Daoy (cell line): Measurements from ENCODE around the gene TET2. TPM values are rescaled to one million over a fixed set of nuclear protein-coding genes. Genes with fewer than 3 reads are reported as not detected.

ENCODE experiments used
- DNase-seq: peaks from one replicate; pipeline ENCODE4 v3.0.0-alpha.2; 2015; ENCODE audit warnings: low read depth
- total RNA-seq: library from RNA; depleted of rRNA; stranded (reverse); fragments of >200 nt; shearing (Covaris generic); gene quantifications from 2 replicates; pipeline ENCODE4 v1.2.3, GENCODE V29; 2014

The TET2 gene
- total RNA-seq, 1 experiment from 2014 or later, result 3.2 TPM

DNA sequence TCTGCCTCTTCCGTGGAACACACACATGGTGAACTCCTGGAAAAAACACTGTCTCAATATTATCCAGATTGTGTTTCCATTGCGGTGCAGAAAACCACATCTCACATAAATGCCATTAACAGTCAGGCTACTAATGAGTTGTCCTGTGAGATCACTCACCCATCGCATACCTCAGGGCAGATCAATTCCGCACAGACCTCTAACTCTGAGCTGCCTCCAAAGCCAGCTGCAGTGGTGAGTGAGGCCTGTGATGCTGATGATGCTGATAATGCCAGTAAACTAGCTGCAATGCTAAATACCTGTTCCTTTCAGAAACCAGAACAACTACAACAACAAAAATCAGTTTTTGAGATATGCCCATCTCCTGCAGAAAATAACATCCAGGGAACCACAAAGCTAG is 87.9 kb downstream of the TET2 start:
- DNase-seq, result no peak

DNA sequence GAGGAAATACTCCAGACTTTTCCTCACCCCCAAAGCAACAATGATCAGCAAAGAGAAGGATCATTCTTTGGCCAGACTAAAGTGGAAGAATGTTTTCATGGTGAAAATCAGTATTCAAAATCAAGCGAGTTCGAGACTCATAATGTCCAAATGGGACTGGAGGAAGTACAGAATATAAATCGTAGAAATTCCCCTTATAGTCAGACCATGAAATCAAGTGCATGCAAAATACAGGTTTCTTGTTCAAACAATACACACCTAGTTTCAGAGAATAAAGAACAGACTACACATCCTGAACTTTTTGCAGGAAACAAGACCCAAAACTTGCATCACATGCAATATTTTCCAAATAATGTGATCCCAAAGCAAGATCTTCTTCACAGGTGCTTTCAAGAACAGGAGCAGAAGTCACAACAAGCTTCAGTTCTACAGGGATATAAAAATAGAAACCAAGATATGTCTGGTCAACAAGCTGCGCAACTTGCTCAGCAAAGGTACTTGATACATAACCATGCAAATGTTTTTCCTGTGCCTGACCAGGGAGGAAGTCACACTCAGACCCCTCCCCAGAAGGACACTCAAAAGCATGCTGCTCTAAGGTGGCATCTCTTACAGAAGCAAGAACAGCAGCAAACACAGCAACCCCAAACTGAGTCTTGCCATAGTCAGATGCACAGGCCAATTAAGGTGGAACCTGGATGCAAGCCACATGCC is 89.7 kb downstream of the TET2 start:
- no peak for DNase-seq

- no peak for DNase-seq
Observed at GRCh38 chr4:105236916-105237311, 90.2 kb downstream of the TET2 start.

- DNase-seq, result no peak
Observed at GRCh38 chr4:105240037-105240436, 93.4 kb downstream of the TET2 start.

GRCh38 chr4:105241451-105241850 is 94.8 kb downstream of the TET2 start:
- DNase-seq, result no peak

GRCh38 chr4:105243446-105243845 is 96.8 kb downstream of the TET2 start:
- DNase-seq, result no peak

GRCh38 chr4:105246712-105247111 is 100.0 kb downstream of the TET2 start:
- no peak for DNase-seq

DNA sequence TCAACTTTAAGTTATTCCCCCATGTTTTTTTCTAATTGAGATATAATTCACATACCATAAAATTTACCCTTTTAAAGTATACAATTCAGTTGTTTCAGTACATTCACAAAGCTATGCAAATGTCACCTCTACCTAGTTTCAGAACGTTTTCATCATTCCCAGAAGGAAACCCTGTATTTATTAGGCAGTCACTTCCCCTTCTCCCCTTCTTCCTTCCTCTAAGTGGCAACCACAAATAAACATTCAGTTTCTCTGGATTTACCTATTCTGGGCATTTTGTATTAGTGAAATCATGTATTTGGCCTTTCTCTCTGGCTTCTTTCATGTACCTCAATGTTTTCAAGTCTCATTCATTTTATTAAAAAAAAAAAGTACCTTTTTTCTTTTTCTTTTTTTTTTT is 101.9 kb downstream of the TET2 start:
- no peak for DNase-seq

- no peak for DNase-seq
Observed at GRCh38 chr4:105257817-105258495, 111.3 kb downstream of the TET2 start.

DNA sequence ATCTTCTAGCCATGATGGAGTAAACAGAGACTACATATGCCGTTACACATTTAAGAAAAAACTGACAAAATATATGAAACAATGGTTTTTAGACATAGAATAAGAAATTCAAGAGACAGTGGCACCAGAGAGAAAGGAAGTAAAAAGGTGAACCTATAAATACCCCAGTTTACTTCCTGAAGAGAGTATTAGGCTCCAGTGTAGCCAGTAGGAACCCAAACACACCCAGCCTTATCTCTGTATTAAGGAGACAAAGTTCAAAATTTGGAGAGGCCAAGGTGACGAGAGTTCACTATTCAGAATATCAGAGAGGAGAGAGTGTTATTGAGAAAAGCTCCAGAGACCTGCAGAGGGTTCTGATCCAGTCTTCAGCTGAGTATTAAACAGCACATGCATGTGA is 119.0 kb downstream of the TET2 start:
- DNase-seq, result no peak

DNA sequence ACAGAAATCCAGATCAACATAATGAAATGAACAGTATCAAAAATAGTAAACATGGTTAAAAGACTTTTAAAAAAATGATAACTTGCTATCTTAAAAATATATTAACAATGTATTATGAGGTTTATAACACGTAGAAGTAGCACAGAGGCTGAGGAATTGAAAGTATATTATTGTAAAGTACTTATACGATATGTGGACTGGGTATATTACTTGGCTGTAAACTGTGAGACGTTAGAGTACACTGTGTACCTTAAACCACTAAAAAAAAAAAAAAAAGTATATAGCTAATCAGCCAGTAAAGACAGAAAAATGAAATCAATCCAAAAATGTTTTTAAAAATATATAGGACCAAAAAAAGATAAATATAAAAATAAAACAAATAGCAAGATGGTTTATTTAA is 120.6 kb downstream of the TET2 start:
- DNase-seq, result no peak

GRCh38 chr4:105272002-105272401 is 125.3 kb downstream of the TET2 start:
- no peak for DNase-seq

- no peak for DNase-seq
Observed at GRCh38 chr4:105273230-105273629, 126.6 kb downstream of the TET2 start.

GRCh38 chr4:105274090-105274489 is 127.4 kb downstream of the TET2 start:
- DNase-seq, result no peak

DNA sequence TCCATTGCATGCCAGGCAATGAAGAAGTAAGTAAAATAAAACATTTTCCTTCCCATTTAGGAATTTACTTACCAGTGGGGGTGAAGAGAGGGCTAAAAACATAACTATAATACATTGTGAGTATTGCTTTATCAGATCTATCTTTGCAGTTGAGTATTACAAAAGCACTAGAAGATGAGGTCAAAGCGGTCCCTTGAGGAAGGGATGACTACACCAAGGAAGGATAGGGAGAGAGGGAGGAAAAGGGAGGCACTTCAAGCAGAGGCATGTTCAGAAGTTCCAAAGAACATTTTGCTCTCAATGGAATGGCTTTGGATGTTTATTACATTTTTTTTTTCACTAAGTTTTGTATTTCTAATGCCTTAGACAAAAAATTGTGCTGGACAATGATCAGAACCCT is 127.8 kb downstream of the TET2 start:
- DNase-seq, result no peak

DNA sequence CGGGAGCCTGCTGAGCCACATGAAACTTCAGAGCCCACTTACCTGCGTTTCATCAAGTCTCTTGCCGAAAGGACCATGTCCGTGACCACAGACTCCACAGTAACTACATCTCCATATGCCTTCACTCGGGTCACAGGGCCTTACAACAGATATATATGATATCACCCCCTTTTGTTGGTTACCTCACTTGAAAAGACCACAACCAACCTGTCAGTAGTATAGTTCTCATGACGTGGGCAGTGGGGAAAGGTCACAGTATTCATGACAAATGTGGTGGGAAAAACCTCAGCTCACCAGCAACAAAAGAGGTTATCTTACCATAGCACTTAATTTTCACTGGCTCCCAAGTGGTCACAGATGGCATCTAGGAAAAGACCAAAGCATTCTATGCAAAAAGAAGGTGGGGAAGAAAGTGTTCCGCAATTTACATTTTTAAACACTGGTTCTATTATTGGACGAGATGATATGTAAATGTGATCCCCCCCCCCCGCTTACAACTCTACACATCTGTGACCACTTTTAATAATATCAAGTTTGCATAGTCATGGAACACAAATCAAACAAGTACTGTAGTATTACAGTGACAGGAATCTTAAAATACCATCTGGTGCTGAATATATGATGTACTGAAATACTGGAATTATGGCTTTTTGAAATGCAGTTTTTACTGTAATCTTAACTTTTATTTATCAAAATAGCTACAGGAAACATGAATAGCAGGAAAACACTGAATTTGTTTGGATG is 129.9 kb downstream of the TET2 start:
- no peak for DNase-seq

DNA sequence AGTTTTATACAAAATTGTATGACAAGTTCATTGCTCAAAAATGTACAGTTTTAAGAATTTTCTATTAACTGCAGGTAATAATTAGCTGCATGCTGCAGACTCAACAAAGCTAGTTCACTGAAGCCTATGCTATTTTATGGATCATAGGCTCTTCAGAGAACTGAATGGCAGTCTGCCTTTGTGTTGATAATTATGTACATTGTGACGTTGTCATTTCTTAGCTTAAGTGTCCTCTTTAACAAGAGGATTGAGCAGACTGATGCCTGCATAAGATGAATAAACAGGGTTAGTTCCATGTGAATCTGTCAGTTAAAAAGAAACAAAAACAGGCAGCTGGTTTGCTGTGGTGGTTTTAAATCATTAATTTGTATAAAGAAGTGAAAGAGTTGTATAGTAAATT is 131.0 kb downstream of the TET2 start:
- DNase-seq, result no peak

GRCh38 chr4:105279314-105279713 is 132.6 kb downstream of the TET2 start:
- DNase-seq, result no peak

DNA sequence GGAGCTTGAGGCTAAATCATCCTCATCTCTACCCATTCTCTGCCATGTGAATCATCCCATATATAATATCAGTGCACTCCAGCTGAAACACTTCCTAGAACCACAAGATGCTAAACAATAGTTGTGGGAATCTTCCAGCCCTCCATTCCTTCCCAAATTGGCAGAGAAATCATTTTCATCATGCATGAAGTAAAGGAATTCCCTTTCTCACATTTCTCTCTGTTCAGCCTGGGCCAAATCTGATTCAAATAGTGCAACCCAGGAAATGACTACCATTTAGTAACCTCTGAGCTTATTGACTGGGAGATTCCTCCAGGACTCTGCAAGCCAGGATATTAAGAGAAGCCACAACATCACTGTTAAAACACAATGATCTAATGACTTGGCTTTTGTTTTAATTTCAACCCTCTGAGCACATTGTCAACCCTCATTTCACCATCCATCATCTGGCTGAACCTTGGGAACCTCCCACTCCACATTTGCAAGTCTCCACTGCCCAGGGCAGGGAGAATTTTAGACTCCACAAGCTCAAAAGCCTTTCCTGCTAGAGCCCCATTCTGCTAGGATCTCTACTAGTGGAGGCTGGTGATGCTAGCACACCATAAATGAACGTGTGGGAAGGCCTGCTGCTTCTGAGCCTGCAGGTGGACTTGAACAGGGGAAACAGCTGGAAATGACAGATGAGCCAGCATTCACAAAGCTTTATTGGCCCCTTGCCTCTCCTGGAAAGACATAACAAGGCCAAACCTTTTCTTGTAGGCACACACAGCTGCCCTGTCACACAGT is 133.9 kb downstream of the TET2 start:
- DNase-seq, result peak; percentile 63

DNA sequence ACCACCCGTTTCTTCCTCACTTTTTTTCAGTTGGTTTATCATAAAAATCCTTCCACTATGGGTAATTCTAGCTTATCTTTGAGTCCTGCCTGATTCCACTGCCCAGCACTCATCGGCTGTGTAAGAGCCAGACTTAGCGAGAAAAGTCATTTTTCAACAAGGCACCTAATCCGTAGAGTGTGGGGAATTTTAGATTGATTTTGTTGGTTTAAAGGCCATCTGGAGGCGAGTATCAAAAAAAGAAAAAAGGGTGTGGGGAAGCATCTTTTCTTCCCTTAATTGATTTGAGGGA is 134.4 kb downstream of the TET2 start:
- DNase-seq, result no peak

DNA sequence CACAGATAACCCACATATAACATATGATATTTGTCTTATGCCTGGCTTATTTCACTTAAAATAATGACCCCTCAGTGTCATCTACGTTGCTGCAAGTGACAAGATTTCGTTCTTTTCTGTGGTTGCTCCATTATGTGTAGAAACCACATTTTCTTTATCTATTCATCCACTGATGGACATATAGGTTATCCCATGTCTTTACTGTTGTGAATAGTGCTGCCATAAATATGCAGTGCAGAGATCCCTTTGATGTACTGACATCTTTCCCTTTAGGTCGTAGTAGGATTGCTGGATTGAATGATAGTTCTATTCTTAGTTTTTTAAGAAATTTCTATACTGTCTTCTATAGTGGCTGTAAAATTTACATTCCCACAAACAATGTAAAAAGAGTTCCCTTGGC is 135.8 kb downstream of the TET2 start:
- no peak for DNase-seq

DNA sequence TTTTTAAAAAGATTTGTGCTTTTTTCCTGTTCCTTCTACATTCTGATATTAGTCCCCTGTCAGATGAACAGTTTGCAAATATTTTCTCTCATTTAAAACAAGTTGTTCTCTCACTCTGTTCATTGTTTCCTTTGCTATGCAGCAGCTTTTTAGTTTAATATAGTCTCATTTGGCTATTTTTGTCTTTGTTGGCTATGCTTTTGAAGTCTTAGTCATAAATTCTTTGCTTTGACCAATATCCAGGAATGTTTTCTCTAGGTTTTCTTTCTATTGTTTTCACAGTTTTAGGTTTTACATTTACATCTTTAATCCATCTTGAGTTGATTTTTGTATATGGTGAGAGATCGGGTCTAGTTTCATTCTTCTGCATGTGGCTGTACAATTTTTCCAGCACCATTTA is 136.8 kb downstream of the TET2 start:
- no peak for DNase-seq
